ENCODE results near the gene ALG1.
"Not testable (repeated sequence)": the region's sequence is repeated elsewhere in the genome, so short reads cannot be mapped to it uniquely, and the experiment has no call there.

ALG1 gene

DNA sequence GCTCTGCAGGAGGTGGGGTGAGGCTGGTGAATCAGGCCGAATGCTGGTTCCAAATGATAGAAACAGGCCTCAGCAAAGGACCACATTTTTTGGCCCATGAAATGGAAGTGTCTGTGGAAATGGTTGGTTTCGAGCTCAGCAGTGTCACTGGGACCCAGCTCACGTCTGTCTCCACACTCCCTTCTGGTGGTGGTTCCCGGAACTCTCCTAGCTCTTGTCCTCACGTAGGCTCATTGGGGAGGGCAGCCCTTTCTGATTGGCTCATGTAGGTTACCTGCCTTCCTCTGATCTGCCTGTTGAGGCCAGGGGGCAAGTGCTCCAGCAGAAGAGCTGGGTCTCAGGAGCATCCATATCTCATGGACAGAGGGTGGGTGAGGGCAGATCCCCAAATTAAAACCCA is 4.0 kb downstream of the ALG1 start:
- no peak for DNase-seq (ENCODE audit: low read depth)

DNA sequence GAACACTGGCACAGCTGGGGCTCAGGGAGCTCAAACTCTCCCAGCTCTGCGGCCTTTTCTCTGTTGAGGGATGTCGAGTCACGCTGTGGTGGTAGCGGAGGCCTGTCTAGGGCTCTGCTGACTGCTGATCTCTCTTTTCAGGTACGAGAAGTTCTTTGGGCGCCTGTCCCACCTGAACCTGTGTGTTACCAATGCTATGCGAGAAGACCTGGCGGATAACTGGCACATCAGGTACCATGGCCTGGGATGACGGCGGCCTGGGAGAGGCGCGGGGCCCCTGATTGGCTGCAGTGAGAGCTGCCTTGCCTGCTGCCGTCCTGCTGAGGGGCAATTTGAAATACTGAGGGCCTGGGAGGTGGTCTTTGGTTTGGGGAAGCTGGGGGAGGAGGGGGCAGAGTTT is 5.7 kb downstream of the ALG1 start:
- DNase-seq (ENCODE audit: low read depth), result no peak

DNA sequence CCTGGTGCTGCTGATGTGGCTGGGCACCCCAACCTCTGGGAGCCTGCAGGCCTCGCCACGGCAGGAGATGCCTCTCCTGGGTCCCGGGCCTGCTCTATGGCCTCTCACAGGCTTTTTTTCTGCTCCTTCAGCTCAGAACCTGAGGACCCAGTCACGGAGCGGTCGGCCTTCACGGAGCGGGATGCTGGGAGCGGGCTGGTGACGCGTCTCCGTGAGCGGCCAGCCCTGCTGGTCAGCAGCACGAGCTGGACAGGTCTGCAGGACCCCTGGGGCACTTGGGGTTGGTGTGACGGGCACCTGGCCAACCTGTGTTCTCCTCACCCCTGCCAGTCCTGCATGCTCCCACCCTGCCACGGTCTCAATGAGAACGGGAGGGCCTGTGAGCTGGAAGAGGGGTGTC is 7.0 kb downstream of the ALG1 start:
- DNase-seq (ENCODE audit: low read depth), result no peak

DNA sequence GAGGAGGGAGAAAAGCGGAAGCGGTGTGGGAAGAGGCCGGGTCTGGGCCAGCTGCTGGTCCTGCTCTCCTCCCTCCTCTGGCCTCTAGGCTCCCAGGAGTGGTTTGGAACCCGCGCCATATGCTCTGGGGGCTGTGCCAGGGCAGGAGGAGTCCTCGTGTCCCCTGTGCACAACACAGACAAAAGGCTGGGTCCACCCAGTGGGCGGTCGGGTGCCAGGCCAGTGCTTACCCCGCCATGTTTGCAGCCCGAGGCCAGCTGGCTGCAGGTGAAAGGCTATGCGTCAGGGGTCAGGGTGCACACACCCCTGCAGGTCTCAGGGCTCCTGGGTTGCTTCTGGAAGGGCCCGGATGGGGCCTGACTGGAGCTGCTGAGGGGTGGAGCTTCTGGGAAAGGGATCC is 8.8 kb downstream of the ALG1 start:
- not testable (repeated sequence) for DNase-seq (ENCODE audit: low read depth)

DNA sequence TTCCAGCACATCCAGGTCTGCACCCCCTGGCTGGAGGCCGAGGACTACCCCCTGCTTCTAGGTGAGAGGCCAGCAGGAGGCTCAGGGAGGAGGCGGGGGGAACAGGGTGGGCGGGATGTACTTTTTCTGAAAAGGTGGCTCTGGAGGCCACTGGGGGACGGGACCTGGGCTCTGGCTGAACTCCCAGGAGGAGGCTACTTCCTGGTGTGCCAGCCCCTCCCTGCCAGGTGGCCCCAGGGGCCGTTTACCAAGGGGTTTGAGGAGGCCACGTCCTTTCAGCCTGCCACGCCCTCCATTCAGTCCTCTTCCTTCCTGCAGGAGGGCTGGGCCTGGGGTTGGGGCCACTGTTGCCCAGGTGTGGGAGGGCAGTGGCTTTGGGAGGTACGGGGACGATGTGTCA is 9.4 kb downstream of the ALG1 start:
- DNase-seq (ENCODE audit: low read depth), result not testable (repeated sequence)

DNA sequence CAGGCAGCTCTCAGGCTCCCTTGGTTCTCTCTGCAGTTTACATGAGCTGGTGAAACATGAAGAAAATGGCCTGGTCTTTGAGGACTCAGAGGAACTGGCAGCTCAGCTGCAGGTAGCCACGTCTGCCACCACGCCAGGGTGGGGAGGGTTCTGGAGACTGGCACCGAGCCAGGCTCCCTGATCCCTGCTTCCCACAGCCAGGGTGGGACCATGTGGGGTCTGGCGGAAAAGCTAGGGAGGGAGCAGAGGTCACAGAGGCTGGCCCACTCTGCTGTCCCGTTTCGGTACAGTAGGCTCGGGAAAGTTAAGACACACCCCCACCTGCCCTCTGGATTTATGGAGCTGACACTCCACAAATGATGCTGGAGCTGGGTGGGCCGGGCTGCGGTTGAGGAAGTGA is 12.0 kb downstream of the ALG1 start:
- not testable (repeated sequence) for DNase-seq (ENCODE audit: low read depth)

DNA sequence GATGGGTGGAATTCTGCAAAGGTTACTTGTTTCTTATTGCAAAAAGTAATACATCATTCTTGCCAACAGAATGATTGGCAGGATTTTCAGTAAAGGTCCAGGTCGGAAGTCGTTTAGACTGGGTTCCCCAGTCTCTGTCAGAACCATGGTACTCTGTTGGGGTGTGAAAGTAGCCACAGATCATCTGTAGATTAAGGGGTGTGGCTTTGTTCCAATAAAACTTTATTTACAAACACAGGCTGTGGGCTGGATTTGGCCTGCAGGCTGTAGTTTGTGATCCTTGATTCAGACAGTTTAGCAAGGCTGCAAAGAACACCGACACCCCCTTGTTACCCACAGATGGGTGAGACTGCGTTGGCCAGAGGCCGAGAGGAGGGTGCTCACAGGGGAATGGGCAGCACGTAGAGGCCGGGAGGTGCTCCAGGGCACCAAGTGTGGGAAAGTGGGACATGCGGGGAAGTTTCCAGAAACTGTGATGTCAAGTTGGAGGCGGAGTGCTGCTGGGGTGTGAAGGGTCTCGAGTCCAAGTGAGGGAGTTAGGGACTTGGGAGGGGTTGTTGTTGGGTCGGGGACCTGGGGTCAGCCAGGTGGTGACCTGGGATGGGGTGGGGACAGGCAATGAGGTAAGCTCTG is 12.6 kb downstream of the ALG1 start:
- not testable (repeated sequence) for DNase-seq (ENCODE audit: low read depth)

DNA sequence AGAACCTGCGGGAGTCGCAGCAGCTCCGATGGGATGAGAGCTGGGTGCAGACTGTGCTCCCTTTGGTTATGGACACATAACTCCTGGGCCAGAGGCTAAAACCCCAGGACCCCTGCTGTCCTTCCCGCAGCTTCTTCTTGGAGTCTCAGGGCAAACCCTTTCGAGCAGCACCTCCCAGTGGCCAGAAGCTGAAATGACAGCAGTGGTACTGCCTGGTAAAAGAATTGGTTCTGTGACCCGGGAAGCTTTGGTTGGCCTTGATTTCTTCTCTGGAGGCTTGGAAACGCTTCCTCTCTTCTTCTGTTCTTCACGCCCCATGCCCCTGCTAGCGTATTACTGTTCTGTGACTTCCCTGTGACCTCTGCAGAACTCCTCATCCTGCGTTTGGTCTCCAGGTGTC is 13.2 kb downstream of the ALG1 start:
- not testable (repeated sequence) for DNase-seq (ENCODE audit: low read depth)

DNA sequence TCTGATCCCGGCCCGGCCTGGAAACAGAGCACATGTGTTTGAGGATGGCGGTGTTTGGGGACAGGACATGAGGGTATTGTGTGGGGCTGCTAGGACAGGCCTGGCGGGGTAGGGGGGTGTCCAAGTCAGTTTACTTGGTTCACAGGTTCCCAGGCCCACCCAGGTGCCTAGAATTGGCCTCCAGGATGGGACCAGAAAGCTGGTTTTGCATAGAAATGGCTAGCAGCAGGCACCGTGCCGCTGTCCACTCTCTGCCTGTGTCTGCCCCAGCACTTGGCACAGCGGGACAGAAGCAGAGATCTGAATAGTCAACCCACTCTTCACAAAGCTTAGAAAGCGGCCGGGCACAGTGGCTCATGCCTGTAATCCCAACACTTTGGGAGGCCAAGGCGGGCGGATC is 14.1 kb downstream of the ALG1 start:
- DNase-seq (ENCODE audit: low read depth), result not testable (repeated sequence)

DNA sequence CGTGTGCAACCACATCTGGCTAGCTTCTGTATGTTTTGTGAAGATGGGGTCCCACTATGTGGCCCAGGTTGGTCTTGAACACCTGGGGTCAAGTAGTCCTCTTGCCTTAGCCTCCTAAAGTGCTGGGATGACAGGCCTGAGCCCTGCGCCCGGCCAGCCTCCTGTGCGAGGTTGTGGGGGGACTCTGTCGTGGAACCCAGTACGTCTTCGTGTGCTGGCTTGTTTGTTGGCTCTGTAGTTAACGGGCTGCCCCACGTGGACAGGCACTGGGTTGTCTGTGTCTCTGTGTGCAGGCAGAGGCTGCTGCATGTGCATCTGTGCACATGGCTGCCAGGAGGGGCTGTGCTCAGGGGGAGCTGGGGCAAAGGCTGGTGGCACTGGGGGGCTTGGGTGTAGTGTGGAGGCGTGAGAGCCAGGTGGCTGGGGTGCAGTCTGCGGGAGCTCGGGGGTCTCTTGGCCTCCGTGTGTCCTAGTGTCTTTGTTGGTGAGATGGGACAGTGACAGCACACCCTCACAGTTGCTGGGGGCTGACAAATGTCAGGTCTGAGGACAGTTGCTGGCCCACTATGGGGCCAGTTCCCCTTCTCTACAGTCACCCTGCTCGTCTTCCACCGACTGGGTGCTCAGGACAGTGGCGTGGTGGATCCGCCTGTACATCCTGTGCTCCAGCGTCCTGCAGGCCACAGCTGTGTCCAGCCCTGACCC is 16.6 kb downstream of the ALG1 start:
- not testable (repeated sequence) for DNase-seq (ENCODE audit: low read depth)

DNA sequence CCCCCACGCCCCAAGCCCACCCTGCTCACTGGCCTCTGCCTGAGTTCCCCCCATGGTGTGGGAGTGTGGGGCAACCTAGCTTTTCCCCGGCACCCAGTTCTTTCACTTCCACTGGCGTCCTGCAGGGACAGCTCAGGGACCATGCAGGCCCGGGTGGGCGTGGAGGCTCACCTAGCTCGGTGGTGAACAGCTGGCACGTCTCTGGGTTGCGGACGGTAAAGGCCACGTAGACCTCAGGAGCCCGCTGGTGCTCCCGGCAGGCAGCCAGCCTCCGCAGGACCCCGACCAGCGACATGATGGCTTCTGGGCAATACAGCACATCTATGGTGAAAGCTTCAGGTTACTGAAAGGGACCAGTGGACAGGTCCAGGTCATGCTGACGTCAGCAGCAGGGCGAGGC is 17.3 kb downstream of the ALG1 start:
- not testable (repeated sequence) for DNase-seq (ENCODE audit: low read depth)

DNA sequence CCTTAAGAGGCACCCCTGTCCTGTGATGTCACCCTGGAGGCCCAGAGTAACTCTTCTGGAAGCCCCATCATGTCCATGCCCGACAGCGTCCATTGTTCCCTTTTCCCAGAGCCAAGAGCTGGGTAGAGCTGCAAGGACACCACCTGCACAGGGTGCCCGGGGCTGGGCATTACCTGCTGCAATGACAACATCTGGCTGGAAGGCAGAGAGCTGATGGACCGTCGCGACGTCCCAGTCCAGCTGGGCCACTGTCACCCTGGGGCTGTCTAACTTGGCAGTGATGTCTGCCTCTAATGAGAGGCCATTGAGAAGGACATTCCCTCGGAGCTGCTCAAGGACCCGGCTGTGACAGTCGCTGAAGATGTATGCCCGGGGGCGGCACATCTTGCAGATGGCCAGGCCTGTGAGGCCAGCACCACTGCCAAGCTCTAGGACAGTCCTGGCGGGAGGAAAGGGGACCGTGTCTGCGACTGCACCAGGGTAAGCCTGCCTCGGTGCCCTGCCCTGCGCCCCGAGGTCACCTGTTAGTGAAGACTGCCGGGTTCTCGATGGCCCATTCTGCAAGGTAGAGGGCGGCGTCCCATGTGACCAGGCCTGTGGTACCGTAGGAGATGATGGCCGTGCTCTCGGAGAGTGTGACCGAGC is 18.4 kb downstream of the ALG1 start:
- DNase-seq (ENCODE audit: low read depth), result not testable (repeated sequence)

DNA sequence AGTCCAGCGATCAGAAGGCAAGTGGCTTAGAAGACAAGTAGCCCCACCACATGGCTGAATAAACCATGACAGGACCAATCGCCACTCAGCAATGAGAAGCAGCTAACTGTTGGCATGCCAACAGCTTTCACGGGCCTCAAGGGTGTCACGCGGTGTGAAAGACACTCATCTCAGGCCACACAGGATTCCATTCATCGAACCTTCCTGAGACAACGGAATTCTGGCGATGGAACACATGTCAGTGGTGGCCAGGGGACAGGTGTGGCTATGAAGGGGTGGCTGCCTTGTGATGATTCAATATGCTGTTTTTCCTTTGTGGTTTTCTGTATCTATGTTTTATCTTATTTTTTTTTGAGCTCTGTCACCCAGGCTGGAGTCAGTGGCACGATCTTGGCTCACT is 18.9 kb downstream of the ALG1 start:
- DNase-seq (ENCODE audit: low read depth), result not testable (repeated sequence)

DNA sequence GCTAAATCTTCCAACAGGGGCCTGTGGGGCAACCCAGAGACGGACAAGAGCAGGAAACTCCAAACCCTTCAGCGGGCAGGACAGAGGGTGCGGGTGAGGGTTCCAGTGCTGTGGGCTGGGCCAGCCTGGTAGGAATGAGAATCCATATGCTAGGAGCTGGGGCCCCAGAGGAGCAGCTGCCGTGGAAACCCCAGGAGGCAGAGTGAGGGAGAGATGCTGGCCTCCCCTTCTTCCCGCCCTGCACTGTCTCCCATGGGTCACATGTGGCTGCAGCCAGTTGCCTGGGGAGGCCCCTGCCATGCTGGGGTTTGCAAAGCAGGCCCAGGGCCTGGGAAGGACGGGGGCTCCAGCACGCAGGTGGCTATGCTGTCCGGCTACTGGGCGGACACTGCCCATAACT is 21.4 kb downstream of the ALG1 start:
- not testable (repeated sequence) for DNase-seq (ENCODE audit: low read depth)

DNA sequence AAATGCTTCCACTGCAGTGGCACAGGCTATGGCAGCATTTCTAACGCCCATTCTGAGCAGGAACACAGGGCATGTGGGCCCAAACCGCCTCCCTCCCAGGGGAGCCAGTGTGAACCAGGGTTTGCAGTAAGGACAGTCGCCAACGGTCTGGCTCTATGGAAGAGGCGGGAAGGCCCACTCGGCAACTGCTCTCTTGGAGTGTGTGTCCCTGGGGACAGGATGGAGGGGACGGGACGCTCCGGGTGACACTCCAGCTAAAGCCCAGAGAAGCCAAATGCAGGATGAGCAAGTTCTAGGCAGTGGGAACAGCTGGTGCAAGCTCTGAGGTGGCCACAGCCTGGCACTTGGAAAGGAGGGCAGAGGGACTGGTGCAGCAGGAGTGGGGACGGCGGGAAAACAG is 22.1 kb downstream of the ALG1 start:
- DNase-seq (ENCODE audit: low read depth), result not testable (repeated sequence)

DNA sequence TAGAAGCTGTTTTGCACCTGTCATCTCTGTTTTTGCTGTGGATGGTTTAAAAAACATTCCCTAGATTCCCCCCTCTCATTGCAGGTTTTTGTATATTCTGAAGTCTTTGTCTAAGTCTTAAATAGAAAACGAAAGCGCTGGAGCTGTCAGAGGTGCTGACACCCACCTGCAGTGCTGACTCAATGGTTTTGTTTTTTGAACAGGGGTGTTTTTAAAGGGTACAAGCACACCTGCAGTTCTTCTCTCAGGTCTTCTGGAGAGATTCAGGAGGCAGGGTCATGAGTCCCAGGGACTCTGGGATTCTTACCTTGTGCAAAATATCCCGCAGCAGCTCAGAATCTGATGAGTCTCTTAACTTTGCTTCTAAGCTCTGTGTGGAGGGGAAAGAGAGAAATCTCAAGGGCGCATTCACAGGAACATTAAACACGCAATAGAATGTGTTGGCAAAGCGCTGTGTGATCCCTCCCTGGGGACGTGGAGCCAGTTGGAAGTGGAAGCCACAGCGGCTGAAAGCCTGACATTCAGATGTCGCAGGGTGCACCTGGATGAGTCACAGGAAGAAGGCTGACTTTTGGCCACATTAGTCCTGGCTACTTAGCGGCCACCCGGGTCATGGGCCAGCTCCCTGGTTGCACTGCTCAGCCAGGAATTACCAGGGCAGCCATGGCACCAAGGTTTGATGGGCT is 23.6 kb downstream of the ALG1 start:
- DNase-seq (ENCODE audit: low read depth), result not testable (repeated sequence)

DNA sequence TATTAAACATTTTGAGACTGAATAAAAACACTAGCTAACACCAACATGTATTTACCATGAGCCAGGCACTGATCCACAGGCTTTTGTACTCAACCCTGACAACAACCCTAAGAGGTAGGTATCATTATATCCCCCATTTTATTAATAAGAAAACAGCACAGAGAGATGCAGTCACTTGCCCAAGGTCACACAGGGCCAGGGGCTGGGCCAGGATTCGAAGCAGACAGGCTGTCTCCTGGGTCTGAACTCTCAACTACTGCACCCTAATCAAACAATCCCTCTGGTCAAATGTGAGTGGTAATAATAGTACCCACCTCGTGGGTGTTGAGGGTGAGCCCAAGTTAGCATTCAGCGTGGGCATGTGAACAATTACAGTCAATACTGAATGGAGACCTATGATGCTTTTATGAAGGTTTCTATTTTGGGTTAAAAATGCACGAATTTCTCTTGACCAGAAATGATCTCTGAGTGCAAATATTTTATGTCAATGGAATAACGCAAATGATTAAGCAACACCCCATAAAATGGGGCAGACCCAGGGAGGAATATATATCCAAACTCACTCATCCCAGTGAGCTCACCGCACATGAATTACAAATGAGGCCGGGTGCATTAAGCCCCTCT is 24.9 kb downstream of the ALG1 start:
- not testable (repeated sequence) for DNase-seq (ENCODE audit: low read depth)

DNA sequence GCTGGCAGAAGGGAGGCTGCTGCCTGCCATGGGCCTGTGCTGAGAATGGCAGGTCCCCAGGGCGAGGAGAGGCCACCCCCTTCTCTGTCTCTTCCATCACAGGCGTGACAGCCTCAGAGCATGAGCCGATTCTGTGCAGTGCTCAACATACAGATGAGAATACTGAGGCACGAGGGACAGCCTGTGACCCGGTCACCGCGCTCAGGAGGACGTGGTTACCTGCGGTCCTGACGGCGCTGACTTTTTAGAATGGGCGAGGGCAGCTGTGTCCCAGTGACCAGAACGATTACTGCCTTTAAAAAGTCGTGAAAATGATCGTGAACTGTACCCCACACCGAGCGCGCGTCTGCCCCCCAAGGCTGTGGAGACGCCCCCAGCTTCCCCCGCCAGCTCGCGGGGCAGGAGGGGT is 25.4 kb downstream of the ALG1 start:
- DNase-seq (ENCODE audit: low read depth), result not testable (repeated sequence)

DNA sequence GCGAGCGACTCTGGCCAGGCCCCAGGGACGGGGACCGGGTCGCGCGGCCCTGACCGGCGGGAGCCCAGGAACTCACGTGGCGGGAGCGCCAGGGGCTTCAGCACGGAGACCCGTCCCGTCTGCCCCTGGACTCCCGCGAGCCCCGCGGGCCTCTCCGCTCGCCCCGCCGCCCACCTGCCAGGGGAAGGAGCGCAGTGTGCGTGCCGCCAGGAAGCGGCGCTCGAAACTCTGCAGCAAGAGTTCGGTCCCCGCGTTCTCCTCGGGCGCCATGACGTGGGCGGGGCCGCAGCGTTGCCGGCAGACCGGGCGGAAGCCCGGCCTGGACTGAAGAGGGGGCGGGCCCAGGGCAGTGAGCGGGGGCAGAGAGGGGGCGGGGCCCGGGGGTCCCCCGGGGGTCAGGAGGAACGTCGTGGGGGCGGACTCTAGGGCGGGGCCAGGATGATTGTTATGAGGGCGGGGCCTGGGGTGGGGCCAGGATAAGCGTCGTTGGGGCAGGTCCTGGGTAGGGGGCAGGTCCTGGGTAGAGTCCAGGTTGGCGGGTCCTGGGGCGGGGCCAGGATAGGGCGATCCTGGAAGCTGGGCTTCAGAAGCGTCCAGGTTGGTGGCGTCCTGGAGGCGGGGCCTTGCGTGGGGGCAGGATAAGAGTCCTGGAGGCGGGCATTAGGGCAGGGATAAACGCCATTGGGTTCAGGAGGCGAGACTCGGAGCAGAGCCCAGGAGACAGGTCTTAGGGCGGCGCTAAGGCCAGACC is 26.0 kb downstream of the ALG1 start, which contains the start of gene EEF2KMT:
TSS of gene EEF2KMT (minus strand) at position 326 of the 751 bp plus-strand sequence. CDS start at position 270, 56 bp downstream.
- peak; percentile 99 for DNase-seq (ENCODE audit: low read depth)

DNA sequence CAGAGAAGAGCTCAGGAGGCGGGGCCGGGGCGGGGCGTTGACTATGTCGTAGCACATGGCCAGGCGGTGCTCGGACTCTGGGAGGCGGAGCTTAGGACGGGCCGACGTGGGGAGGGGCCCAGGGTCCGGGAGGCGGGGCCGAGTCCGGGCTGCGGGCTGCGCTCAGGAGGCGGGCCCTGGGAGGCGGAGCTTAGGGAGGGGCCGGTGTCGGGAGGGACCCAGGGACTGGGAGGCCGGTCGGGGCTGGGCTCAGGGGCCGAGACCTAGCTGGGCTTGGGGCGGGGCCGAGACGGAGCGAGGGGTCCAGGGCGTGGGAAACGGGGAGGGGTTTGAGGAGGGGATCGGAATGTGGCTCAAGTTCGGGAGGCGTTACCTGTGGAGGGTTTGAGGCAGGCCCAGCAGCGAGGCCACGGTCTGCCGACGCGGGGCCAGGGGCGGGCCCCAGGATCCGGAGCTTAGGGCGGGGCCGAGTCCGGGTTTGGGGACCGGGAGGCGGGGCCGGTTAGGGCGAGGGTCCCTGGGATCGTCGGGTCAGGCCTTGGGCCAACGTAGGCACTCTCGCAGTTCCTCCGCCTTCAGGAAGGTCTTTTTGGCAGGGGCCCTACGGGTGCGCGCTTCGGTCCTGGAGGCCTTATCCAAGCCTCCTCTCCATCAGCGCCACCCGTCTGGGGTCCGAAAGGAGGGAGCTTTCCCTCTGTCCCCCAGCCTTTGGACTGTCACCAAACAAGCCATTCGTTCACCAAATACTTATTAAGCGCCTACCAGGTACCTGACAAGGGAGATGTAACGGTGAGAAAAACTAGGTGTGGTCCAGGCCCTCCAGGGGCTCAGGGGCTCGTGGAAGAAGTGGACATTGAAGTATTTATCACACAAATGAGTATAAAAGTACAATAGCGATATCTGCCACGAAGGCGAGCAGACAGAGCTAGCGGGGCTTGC is 26.8 kb downstream of the ALG1 start:
- DNase-seq (ENCODE audit: low read depth), result not testable (repeated sequence)

All from GM04504 (cell line).